PC-9 (cell line): ENCODE data around the gene SORBS1.

Experiments used
- CTCF ChIP-seq: fragments of 200-600 bp; sonication (generic); conservative IDR thresholded peaks from 2 replicates; pipeline ENCODE4 v1.6.1; 2017; ENCODE audit warnings: mixed run types, antibody characterized with exemption, mild to moderate bottlenecking, moderate library complexity
- EZH2 ChIP-seq: fragments of 200-600 bp; sonication (generic); IDR thresholded peaks from 2 replicates; pipeline ENCODE4 v1.8.0; 2017; ENCODE audit warnings: antibody characterized with exemption, low read depth

DNA sequence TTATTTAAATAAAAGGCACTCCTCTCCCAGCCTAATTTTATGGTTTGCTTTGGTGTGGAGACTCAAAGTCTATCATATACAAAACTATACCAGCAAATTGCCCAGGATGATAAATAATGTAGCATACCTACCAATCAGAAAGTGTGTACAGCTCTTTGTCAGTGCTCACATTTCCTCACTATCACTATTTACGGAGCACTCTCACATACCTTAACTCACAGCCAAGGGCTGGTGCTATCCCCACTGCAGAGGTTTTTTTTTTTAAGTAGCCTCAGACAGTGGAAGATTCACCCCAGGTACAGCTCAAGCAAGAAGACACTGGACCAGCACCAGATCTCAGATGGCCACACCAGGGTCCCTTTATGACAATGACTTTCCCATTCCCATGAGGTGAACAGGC is 272.9 kb downstream of the SORBS1 start:
- TF ChIP-seq CTCF (no peak), EZH2 (no peak)
